CD14-positive monocyte (primary cell): Measurements from ENCODE around the gene ERCC5. TPM values are rescaled to one million over a fixed set of nuclear protein-coding genes. Genes with fewer than 3 reads are reported as not detected.

Source experiments
- DNase-seq, 3 donors: peaks; one replicate each; pipeline ENCODE4 v3.0.0-alpha.2; 2011 to 2022
- H2AFZ ChIP-seq: 2 replicates; pipeline ENCODE4 v1.6.0; 2012; ENCODE audit warnings: mild to moderate bottlenecking, low read depth, low read length, inconsistent platforms; ENCODE audit not compliant: insufficient read depth, poor library complexity, severe bottlenecking
- H3K27ac ChIP-seq, 2 donors: 1 replicate in 1 of 2; 2 replicates in 1 of 2; pipeline ENCODE4 v1.5.1; 2012 to 2013; ENCODE audit warnings: low read length in 2 of 2, control low read depth in 1 of 2, inconsistent platforms in 1 of 2, low read depth in 1 of 2, mild to moderate bottlenecking in 1 of 2
- H3K27me3 ChIP-seq, 2 donors: one replicate each; pipeline versions ENCODE4 v1.6.0 to v1.6.1; 2011 to 2013; ENCODE audit warnings: low read length in 2 of 2; ENCODE audit not compliant: control insufficient read depth in 2 of 2, insufficient read depth in 2 of 2
- H3K36me3 ChIP-seq, 2 donors: replicated peaks in 1 of 2; 1 replicate in 1 of 2; 2 replicates in 1 of 2; pipeline versions ENCODE4 v1.5.1 to v1.6.1; 2012 to 2013; ENCODE audit warnings: low read length in 2 of 2, control low read depth in 1 of 2, inconsistent platforms in 1 of 2, mild to moderate bottlenecking in 1 of 2; ENCODE audit not compliant: insufficient read depth in 2 of 2, control insufficient read depth in 1 of 2
- H3K4me1 ChIP-seq, 2 donors: 1 replicate in 1 of 2; 2 replicates in 1 of 2; pipeline versions ENCODE4 v1.5.1 to v1.6.1; 2012 to 2013; ENCODE audit warnings: low read length in 2 of 2, control low read depth in 1 of 2, inconsistent platforms in 1 of 2, mild to moderate bottlenecking in 1 of 2, moderate library complexity in 1 of 2; ENCODE audit not compliant: insufficient read depth in 2 of 2, control insufficient read depth in 1 of 2
- H3K4me2 ChIP-seq: replicated peaks from 2 replicates; pipeline ENCODE3; 2012; ENCODE audit warnings: low read length, moderate library complexity, mild to moderate bottlenecking; ENCODE audit not compliant: poor library complexity, severe bottlenecking; ENCODE audit errors: extremely low read depth
- H3K4me3 ChIP-seq, 3 experiments: fragments of 200-600 bp in 1 of 3; sonication (generic) in 1 of 3; replicated peaks in 1 of 3; 1 replicate in 2 of 3; 2 replicates in 1 of 3; pipeline ENCODE4 v1.5.1; 2011 to 2013; ENCODE audit warnings: low read length in 3 of 3, mild to moderate bottlenecking in 3 of 3, control low read depth in 2 of 3, low read depth in 2 of 3, inconsistent platforms in 1 of 3, moderate library complexity in 1 of 3
- H3K79me2 ChIP-seq: 2 replicates; pipeline ENCODE4 v1.6.0; 2012; ENCODE audit warnings: mild to moderate bottlenecking, control low read depth, inconsistent platforms, low read length, moderate library complexity; ENCODE audit not compliant: insufficient read depth
- H3K9ac ChIP-seq: 2 replicates; pipeline ENCODE4 v1.6.0; 2017; ENCODE audit warnings: low read length, mild to moderate bottlenecking; ENCODE audit not compliant: insufficient read depth, poor library complexity, severe bottlenecking
- H3K9me3 ChIP-seq, 2 donors: replicated peaks in 1 of 2; 1 replicate in 1 of 2; 2 replicates in 1 of 2; pipeline versions ENCODE4 v1.5.1 to v1.6.1; 2012 to 2013; ENCODE audit warnings: low read length in 2 of 2, control low read depth in 1 of 2; ENCODE audit not compliant: control insufficient read depth in 1 of 2, insufficient read depth in 1 of 2
- H4K20me1 ChIP-seq: 2 replicates; pipeline ENCODE4 v1.6.0; 2012; ENCODE audit warnings: mild to moderate bottlenecking, low read length, control low read depth, moderate library complexity; ENCODE audit not compliant: insufficient read depth
- H3K27ac Mint-ChIP-seq, 7 donors: one replicate each; pipeline ENCODE4 v1.8.0; 2020; ENCODE audit warnings: mild to moderate bottlenecking in 7 of 7, mixed read lengths in 7 of 7, moderate library complexity in 6 of 7, inconsistent platforms in 2 of 7
- H3K27me3 Mint-ChIP-seq, 3 donors: one replicate each; pipeline ENCODE4 v1.8.0; 2021 to 2022; ENCODE audit warnings: low read depth in 3 of 3, mild to moderate bottlenecking in 3 of 3, mixed read lengths in 3 of 3, moderate library complexity in 3 of 3, inconsistent platforms in 1 of 3
- H3K36me3 Mint-ChIP-seq, 2 donors: one replicate each; pipeline ENCODE4 v1.8.0; 2020; ENCODE audit warnings: mixed read lengths in 2 of 2, inconsistent platforms in 1 of 2, mild to moderate bottlenecking in 1 of 2
- H3K4me1 Mint-ChIP-seq: one replicate; pipeline ENCODE4 v1.8.0; 2020; ENCODE audit warnings: mild to moderate bottlenecking, mixed read lengths
- H3K4me3 Mint-ChIP-seq, 2 donors: one replicate each; pipeline ENCODE4 v1.8.0; 2020; ENCODE audit warnings: mild to moderate bottlenecking in 2 of 2, mixed read lengths in 2 of 2, moderate library complexity in 1 of 2
- H3K9me3 Mint-ChIP-seq, 7 donors: one replicate each; pipeline ENCODE4 v1.8.0; 2020 to 2022; ENCODE audit warnings: mixed read lengths in 7 of 7, mild to moderate bottlenecking in 6 of 7, moderate library complexity in 6 of 7, inconsistent platforms in 2 of 7
- WGBS: methylation state at CpG from one replicate; pipeline ENCODE4 v1.1.5; 2013; ENCODE audit warnings: missing lambda C conversion rate; ENCODE audit not compliant: insufficient coverage; 5-methylcytosine and 5-hydroxymethylcytosine counted together
- intact Hi-C, 2 donors: fragments of 100-400 bp; cut with micrococcal nuclease; formaldehyde crosslinking; loops; one replicate each; pipeline versions ENCODE4 v1.15.0 to v1.15.1; 2023
- polyA plus RNA-seq, 3 donors: library from polyadenylated mRNA; depleted of rRNA in 1 of 3; unstranded in 2 of 3; stranded (reverse) in 1 of 3; fragments of 300-500 nt in 2 of 3; fragments of >200 nt in 1 of 3; fragmentation: Illumina TruSeq in 2 of 3; gene quantifications; 1 replicate in 2 of 3; 2 replicates in 1 of 3; pipeline ENCODE4 v1.2.3, GENCODE V29; 2012 to 2021
- TF ChIP-seq, protein P1 (sequence below): fragments of 200-600 bp; IDR thresholded peaks from one replicate; pipeline ENCODE4 v1.8.0; 2022; ENCODE audit warnings: antibody characterized with exemption, mild to moderate bottlenecking

ERCC5 gene
- polyA plus RNA-seq, 3 donors = 15.2 to 34.2 (median 22.1) TPM

DNA sequence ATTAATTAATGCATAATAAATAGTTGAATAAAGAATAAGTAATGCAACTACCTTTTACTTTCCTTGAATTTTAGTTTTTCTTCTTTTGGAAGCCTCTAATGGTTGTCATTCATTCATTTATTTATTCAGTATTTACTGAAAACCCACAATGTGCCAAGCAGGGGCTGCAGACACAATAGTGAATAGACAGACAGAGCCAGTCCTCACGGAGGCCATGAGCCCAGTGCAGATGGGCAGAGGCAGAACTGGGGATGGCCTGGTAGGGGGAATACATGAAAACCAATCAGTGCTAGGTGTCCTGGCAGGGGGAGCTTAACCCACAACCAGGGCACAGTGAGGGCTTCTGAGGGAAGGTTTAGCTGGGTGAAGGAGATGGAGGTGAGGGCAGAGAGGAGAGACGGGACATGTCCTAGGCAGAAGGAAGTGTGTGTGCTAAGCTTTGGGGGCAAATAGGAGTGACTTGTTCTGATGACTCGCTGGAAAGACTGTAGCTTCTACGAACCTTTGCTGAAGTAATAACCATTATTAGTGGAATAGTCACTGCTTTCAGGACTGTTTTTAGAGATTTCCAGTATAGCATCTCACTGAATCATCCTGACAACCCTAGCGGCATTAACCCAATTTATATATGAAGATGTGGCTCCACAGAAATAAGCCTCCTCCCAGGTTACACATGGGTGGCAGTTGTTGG is 55.9 kb downstream of the ERCC5 start:
- Mint-ChIP-seq H3K4me3 (no peak overlapping the region), H3K4me1 (no peaks in the 10 kb centered on the region), H3K9me3 (no peaks in the 10 kb centered on the region), H3K27me3 (peaks cover 0 to 2% (median 1%) of the 10 kb centered on the region in 3 donors), H3K27ac (no peak overlapping the region), H3K36me3 (no peaks in the 10 kb centered on the region)
- DNase-seq = no peak
- 92% methylated on average over 4 of the region's 5 CpGs for whole genome bisulfite sequencing
- TF ChIP-seq, protein P1, sequence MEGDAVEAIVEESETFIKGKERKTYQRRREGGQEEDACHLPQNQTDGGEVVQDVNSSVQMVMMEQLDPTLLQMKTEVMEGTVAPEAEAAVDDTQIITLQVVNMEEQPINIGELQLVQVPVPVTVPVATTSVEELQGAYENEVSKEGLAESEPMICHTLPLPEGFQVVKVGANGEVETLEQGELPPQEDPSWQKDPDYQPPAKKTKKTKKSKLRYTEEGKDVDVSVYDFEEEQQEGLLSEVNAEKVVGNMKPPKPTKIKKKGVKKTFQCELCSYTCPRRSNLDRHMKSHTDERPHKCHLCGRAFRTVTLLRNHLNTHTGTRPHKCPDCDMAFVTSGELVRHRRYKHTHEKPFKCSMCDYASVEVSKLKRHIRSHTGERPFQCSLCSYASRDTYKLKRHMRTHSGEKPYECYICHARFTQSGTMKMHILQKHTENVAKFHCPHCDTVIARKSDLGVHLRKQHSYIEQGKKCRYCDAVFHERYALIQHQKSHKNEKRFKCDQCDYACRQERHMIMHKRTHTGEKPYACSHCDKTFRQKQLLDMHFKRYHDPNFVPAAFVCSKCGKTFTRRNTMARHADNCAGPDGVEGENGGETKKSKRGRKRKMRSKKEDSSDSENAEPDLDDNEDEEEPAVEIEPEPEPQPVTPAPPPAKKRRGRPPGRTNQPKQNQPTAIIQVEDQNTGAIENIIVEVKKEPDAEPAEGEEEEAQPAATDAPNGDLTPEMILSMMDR = no peak
- no peaks in the 10 kb centered on the region for H4K20me1 ChIP-seq
- H3K27me3 ChIP-seq = no peaks in the 10 kb centered on the region
- H3K27ac ChIP-seq = no peak overlapping the region
- H3K4me3 ChIP-seq = no peak overlapping the region
- H3K36me3 ChIP-seq = no peaks in the 10 kb centered on the region
- intact Hi-C loops = no loop called here
- H3K9ac ChIP-seq = no peak overlapping the region
- no peaks in the 10 kb centered on the region for H3K4me1 ChIP-seq
- no peaks in the 10 kb centered on the region for H3K9me3 ChIP-seq
- H3K4me2 ChIP-seq = no peak overlapping the region
- H3K79me2 ChIP-seq = no peaks in the 10 kb centered on the region
- H2AFZ ChIP-seq = no peak overlapping the region

DNA sequence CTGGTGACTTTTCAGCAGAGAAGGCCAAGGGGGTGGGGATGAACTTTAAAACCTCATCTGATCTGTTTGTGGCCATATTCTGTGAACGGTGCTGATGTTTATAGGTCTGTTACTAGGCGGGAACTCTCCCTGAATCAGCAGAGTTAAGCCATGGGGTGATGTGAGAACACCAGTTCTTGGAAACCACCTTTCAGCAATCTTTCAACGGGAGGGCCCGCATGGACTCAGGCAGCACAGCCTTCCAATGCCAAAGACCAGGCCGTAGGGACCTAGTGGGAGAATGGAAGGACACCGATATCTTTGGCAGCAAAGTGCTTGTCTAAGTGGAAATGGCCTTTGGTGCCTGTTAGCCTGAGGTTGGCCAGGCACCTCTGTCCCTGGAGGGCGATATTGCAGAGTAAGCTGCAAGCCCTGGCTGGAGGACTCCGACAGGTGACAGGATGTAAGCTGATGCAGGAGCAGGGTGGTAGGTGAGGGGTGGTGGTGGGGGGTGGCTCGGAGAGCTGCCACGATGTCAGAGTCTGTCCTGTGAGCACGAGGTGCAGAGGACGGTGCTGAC is 57.0 kb downstream of the ERCC5 start:
- no peak for DNase-seq
- H3K36me3 ChIP-seq = no peaks in the 10 kb centered on the region
- H3K27me3 ChIP-seq = no peaks in the 10 kb centered on the region
- H3K4me1 Mint-ChIP-seq = no peaks in the 10 kb centered on the region
- H3K27ac Mint-ChIP-seq = no peak overlapping the region
- H3K9me3 ChIP-seq = no peaks in the 10 kb centered on the region
- H2AFZ ChIP-seq = no peak overlapping the region
- no peaks in the 10 kb centered on the region for H3K9me3 Mint-ChIP-seq
- H3K4me2 ChIP-seq = no peak overlapping the region
- TF ChIP-seq, protein P1 = no peak
- intact Hi-C loops = no loop called here
- no peak overlapping the region for H3K4me3 ChIP-seq
- no peaks in the 10 kb centered on the region for H3K79me2 ChIP-seq
- no peaks in the 10 kb centered on the region for H3K4me1 ChIP-seq
- no peaks in the 10 kb centered on the region for H3K36me3 Mint-ChIP-seq
- H4K20me1 ChIP-seq = no peaks in the 10 kb centered on the region
- no peak overlapping the region for H3K4me3 Mint-ChIP-seq
- 90% methylated on average over 12 of the region's 12 CpGs for WGBS
- no peak overlapping the region for H3K27ac ChIP-seq
- peaks cover 0 to 2% (median 1%) of the 10 kb centered on the region in 3 donors for H3K27me3 Mint-ChIP-seq
- H3K9ac ChIP-seq = no peak overlapping the region
